HG03432 (cell line): Measurements from ENCODE around the gene CDKL5.
A peak's percentile ranks its signal among the peaks of the same experiment; 100 is the strongest.

Experiments used
- ATAC-seq: cut with Tn5 transposase; IDR thresholded peaks from one replicate; pipeline ENCODE4 v1.9.1; 2021; ENCODE audit warnings: mild to moderate bottlenecking, moderate library complexity; ENCODE audit not compliant: unreplicated experiment

Gene CDKL5

GRCh38 chrX:18639280-18639679, 213.9 kb downstream of the CDKL5 start:
- no peak for ATAC-seq

DNA sequence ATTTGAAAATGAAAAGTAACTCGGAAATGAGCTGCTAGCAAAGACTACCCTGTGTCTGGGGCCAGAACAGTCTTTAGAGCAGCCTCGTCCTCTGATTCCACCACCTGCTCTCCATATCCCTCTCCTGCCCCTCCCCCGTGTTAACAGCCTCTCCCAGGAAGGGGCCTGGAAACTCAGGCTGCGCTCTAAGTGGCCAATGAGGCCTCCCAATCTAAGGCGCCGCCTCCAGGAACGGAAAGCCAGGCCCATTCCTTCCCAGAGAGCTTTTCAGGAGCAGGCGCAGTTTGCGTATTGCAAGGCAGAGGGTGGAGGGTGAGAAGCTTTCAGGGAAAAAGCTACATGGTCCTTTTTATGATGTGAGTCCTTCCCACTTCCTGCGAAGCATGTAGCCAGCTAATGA, 215.3 kb downstream of the CDKL5 start:
- no peak for ATAC-seq

GRCh38 chrX:18643243-18643642, 217.8 kb downstream of the CDKL5 start:
- ATAC-seq = no peak

DNA sequence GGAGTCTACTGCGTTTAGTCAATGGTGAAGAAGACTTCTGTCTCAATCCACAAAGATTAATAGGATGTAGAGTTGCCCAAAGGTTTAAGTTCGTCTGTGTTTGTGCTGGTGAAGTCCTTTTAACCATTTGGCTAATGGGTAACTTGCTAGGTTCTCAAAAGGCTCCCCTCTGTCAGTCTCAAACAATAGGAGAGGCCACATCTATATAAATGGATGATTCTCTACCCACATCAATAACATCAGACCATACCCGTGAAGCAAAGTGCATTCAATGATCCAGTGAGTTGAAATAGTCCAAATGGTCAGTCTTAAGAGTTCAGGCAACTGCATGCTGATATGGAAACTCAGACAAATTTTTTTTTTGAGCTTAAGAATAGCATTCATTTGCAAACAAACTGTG, 218.4 kb downstream of the CDKL5 start:
- ATAC-seq = no peak

DNA sequence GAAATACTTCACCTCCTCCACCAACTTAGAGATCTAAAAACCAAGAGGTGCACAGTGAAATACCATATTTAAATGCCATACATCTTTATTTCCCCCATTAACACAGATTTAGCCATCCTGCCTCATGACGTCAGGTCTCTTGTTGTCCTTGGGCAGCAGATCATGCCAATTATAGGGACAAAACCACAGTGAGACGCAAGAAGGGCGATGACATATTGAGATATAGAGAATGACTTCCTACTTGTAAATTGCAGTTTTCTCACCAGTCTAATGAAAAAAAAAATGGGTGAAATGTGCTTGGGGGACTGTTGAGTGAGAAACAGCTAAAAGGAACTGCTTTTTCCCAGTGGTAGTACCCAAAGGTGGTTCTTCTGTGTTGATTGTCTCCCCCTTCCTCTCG, 222.2 kb downstream of the CDKL5 start:
- no peak for ATAC-seq

DNA sequence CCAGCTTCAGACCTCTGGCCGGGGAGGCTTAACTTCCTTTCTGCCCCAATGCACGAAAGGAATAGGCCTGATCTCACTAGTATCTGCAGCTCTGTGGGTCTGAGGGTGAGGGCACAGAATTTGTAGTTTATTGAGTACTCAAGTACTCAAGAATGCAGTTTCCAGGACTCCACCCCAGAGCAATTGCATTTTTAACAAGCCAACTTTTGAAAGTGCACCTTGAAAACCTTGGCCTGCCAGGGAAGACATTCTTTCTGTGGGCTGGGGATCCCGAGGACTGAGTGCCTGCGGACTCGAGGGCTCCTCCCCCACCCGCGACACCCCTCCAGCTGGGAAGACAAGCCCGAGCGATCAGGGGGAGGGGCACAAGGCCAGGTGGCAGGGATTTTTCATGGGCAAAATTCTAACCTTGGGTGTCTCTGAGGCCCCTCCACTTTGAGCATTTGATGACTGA, 224.1 kb downstream of the CDKL5 start:
- ATAC-seq = no peak

DNA sequence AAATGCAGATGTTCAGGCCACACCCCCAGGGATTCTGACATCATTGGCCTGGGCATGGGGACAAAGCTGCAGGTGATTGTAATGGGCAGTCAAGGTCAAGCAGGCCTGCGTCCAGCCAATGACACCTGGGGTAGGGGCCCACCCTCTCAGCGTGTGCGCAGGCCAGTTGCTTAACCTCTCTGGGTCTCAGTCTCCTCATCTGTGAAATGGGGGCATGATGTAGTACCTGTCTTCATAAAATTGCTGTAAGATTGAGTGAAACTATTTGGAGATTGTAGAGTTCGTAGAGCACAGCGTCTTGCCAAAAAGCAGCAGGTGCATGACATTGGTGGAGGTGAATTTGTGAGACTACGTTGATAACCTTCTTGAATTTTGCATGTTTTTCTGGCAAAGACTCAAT, 225.3 kb downstream of the CDKL5 start:
- ATAC-seq = no peak

DNA sequence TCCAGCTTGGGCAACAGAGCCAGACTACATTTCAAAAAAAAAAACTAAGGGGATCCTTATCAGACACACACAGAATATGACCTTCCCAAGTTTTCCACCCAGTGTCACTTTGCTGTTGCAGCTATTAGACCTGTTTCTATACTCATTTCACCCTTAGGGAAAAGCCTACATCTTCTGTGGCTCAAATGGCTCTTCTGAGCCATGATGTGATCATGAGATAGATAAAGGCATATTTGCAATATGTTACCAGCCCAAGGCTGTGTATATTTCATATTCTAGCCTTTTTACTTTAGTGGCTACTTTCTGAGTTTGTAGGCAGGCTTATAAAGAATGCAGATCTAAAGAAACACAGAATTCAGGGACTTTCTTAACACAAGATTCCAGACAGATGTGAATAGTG, 227.2 kb downstream of the CDKL5 start:
- no peak for ATAC-seq

DNA sequence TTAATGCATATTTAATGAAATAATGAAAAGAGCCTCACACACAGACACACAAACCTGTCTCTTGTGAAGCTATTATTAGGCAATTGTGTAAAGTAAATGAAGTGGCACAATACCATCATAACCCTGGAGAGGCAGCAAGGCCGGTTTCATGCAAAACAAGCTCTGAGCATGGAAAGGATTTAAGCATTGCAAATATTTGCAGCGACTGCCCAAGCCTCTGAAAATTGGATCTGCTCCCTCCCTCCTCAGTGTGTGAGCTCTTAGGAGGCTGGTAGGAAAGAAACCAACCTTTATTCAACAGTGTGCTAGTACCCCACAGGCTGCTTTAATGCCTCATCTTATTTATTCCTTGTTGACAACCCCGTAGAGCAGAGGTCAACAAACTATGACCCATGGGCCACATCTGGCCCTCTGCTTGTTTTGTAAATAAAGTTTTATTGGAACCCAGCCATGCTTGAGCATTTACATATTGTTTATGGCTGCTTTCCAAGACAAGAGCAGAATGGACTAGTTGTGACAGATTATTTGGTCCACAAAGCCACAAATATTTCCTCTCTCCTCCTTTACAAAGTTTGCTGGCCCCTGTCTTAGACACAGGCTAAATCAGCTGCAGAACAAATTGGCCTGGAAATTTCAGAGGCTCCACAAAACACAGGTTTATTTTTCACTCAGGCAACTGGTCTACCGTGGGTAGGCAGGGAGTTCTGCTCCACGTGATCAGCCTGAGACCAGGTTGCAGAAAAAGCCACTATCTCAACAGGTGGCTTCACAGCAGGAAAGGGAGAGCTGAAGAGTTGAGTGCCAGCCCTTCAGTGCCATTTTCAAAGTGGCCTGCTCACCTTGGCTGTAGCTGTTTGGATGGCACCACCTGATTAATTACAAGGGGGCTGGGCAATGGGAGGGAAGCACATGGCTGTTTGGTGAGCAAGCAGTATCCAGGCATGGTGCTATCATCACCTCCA, 229.7 kb downstream of the CDKL5 start:
- no peak for ATAC-seq

DNA sequence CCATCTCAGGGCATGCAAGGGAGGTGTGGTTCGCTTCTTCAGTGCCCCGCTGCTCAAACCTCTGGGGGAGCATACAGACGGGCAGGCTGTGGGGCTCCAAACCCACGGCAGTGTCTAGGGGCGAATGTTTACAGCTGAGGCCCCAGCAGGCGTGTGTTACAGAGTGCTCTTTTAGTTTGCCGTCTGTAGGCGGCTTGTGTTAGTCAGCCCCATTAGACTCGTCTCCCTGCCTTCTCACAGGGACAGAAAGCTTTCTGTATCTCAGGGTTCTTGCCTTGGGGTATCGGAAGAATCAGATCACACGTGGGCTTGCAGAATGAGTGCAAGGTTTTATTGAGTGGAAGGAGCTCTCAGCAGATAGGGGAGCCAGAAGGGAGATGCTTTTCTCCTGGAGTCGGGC, 235.9 kb downstream of the CDKL5 start:
- no peak for ATAC-seq

DNA sequence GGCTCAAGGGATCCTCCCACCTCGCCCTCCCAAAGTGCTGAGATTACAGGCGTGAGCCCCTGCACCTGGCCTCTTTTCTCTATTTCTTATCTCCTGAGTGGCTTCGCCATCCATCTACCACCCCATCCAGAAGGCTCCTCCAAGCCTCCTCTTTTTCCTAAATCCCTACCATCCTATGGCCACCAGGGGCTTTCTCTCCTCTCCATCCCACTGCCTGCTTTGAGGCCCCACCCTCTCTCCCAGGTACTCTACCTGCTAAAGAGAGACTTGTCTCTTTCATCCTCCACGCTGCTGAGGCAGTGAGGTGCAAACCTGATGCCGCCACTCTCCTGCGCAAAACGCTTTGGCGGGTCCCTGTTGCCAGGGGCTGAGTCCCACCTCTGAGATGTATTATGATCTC, 239.5 kb downstream of the CDKL5 start:
- no peak for ATAC-seq

- no peak for ATAC-seq
Observed at GRCh38 chrX:18666614-18667013, 241.2 kb downstream of the CDKL5 start.

GRCh38 chrX:18668071-18668835, 242.8 kb downstream of the CDKL5 start:
- no peak for ATAC-seq

- ATAC-seq = no peak
Observed at GRCh38 chrX:18672008-18672407, 246.6 kb downstream of the CDKL5 start, which contains the start of gene RS1. RS1 (minus strand) TSS chrX:18672108; CDS start chrX:18672068, 40 bp downstream.

- ATAC-seq = peak; percentile 52
Observed at GRCh38 chrX:18674417-18674787, 249.0 kb downstream of the CDKL5 start.

DNA sequence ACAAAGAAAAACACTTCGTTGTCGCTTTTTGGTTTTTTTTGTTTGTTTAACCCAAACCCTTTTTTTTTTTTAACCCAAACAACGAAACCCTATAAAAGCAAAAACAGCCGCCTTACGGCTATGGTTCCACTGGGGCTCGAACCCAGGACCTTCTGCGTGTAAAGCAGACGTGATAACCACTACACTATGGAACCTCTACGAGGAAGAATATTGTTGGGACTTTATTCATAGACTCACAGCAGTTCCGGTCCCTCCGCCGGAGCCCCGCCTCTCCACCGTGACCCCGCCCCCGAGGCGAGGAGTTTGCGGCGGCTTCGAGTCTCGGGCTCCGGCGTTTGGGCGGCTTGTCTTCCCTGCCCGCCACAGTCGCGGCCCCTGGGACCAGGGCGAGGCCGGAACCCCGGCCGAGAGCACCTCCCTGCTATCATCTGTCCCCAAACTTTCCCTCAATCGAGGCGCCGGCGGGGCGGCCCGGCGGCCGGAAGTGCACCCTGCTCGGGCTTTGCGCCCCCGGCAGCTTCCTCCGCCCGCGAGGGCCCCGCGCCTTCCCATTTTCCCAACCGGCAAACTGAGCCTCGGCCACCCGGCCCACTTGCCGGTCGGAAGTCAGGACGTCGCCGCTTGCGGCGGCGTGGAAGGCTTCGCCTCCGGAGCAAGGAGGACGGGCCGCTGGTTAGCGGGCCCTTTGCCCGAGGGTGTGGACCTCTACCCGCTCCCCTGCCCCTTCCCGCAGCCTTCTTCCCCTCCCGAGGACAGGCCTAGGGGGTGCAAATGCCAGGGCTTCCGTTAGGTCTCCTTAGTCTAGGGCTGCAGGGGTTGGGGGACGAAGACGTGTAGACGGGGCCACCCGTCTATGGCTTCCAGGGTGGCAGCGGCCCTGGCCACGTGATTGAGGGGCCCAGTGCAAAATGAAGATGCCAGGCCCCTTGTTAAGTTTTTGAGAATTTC, 249.7 kb downstream of the CDKL5 start:
- ATAC-seq = peak; percentile 87

GRCh38 chrX:18676050-18676449, 250.6 kb downstream of the CDKL5 start:
- no peak for ATAC-seq

GRCh38 chrX:18676470-18676869, 251.1 kb downstream of the CDKL5 start:
- ATAC-seq = no peak

- ATAC-seq = no peak
Observed at GRCh38 chrX:18677161-18677869, 251.9 kb downstream of the CDKL5 start.

GRCh38 chrX:18681996-18682395, 256.6 kb downstream of the CDKL5 start:
- ATAC-seq = no peak
